ENCODE measurements around the gene UHRF1.

UHRF1 gene

GRCh38 chr19:4976401-4977298 is 67.3 kb downstream of the UHRF1 start:
- Mint-ChIP-seq H3K4me3 (no peak overlapping the region), H3K27me3 (ENCODE audit: low read depth) (no peaks in the 10 kb centered on the region), H3K9me3 (no peaks in the 10 kb centered on the region), H3K36me3 (ENCODE audit: low read depth) (peaks cover 9% of the 10 kb centered on the region), H3K27ac (no peak overlapping the region), H3K4me1 (ENCODE audit: low read depth) (peaks cover 7% of the 10 kb centered on the region)
- DNase-seq (ENCODE audit: low spot score), result no peak

- H3K36me3 Mint-ChIP-seq (ENCODE audit: low read depth), result peaks cover 9% of the 10 kb centered on the region
- no peak overlapping the region for H3K4me3 Mint-ChIP-seq
- peaks cover 4% of the 10 kb centered on the region for H3K4me1 Mint-ChIP-seq (ENCODE audit: low read depth)
- H3K9me3 Mint-ChIP-seq, result no peaks in the 10 kb centered on the region
- no peak overlapping the region for H3K27ac Mint-ChIP-seq
- H3K27me3 Mint-ChIP-seq (ENCODE audit: low read depth), result no peaks in the 10 kb centered on the region
- DNase-seq (ENCODE audit: low spot score), result no peak
Measured at GRCh38 chr19:4977299-4978174, 68.2 kb downstream of the UHRF1 start.

- peaks cover 4% of the 10 kb centered on the region for H3K4me1 Mint-ChIP-seq (ENCODE audit: low read depth)
- H3K36me3 Mint-ChIP-seq (ENCODE audit: low read depth), result peaks cover 9% of the 10 kb centered on the region
- no peaks in the 10 kb centered on the region for H3K27me3 Mint-ChIP-seq (ENCODE audit: low read depth)
- no peak overlapping the region for H3K4me3 Mint-ChIP-seq
- DNase-seq (ENCODE audit: low spot score), result no peak
- peak overlapping the region; percentile 27 for H3K27ac Mint-ChIP-seq
- no peaks in the 10 kb centered on the region for H3K9me3 Mint-ChIP-seq
Measured at GRCh38 chr19:4979211-4979807, 70.0 kb downstream of the UHRF1 start.

- DNase-seq (ENCODE audit: low spot score), result no peak
- Mint-ChIP-seq H3K27me3 (ENCODE audit: low read depth) (no peaks in the 10 kb centered on the region), H3K9me3 (no peaks in the 10 kb centered on the region), H3K36me3 (ENCODE audit: low read depth) (peaks cover 5% of the 10 kb centered on the region), H3K4me1 (ENCODE audit: low read depth) (peaks cover 4% of the 10 kb centered on the region), H3K4me3 (no peak overlapping the region), H3K27ac (no peak overlapping the region)
Measured at GRCh38 chr19:4980067-4980466, 70.8 kb downstream of the UHRF1 start.

GRCh38 chr19:4980838-4981680 is 71.8 kb downstream of the UHRF1 start:
- H3K9me3 Mint-ChIP-seq, result no peaks in the 10 kb centered on the region
- H3K27ac Mint-ChIP-seq, result no peak overlapping the region

GRCh38 chr19:4981681-4981958 is 72.3 kb downstream of the UHRF1 start:
- Mint-ChIP-seq H3K27ac (no peak overlapping the region), H3K9me3 (no peaks in the 10 kb centered on the region), H3K27me3 (ENCODE audit: low read depth) (no peaks in the 10 kb centered on the region), H3K4me3 (no peak overlapping the region), H3K4me1 (ENCODE audit: low read depth) (peaks cover 4% of the 10 kb centered on the region), H3K36me3 (ENCODE audit: low read depth) (peaks cover 5% of the 10 kb centered on the region)
- no peak for DNase-seq (ENCODE audit: low spot score)

More at GRCh38 chr19:4980838-4981680, 71.8 kb downstream of the UHRF1 start:
- Mint-ChIP-seq H3K4me3 (no peak overlapping the region), H3K4me1 (ENCODE audit: low read depth) (peaks cover 4% of the 10 kb centered on the region), H3K36me3 (ENCODE audit: low read depth) (peaks cover 5% of the 10 kb centered on the region), H3K27me3 (ENCODE audit: low read depth) (no peaks in the 10 kb centered on the region)
- DNase-seq (ENCODE audit: low spot score), result no peak

- no peak for DNase-seq (ENCODE audit: low spot score)
- Mint-ChIP-seq H3K9me3 (no peaks in the 10 kb centered on the region), H3K4me1 (ENCODE audit: low read depth) (peaks cover 3% of the 10 kb centered on the region), H3K4me3 (no peak overlapping the region), H3K27me3 (ENCODE audit: low read depth) (no peaks in the 10 kb centered on the region), H3K27ac (no peak overlapping the region), H3K36me3 (ENCODE audit: low read depth) (peaks cover 1% of the 10 kb centered on the region)
Measured at GRCh38 chr19:4983346-4984105, 74.2 kb downstream of the UHRF1 start.

- Mint-ChIP-seq H3K36me3 (ENCODE audit: low read depth) (peaks cover 1% of the 10 kb centered on the region), H3K27me3 (ENCODE audit: low read depth) (no peaks in the 10 kb centered on the region), H3K4me1 (ENCODE audit: low read depth) (peaks cover 3% of the 10 kb centered on the region), H3K9me3 (no peaks in the 10 kb centered on the region), H3K27ac (no peak overlapping the region), H3K4me3 (no peak overlapping the region)
- no peak for DNase-seq (ENCODE audit: low spot score)
Measured at GRCh38 chr19:4984106-4984380, 74.7 kb downstream of the UHRF1 start.

- no peaks in the 10 kb centered on the region for H3K27me3 Mint-ChIP-seq (ENCODE audit: low read depth)
- H3K4me1 Mint-ChIP-seq (ENCODE audit: low read depth), result peaks cover 3% of the 10 kb centered on the region
- peaks cover 1% of the 10 kb centered on the region for H3K36me3 Mint-ChIP-seq (ENCODE audit: low read depth)
- no peak for DNase-seq (ENCODE audit: low spot score)
- H3K9me3 Mint-ChIP-seq, result no peaks in the 10 kb centered on the region
- no peak overlapping the region for H3K27ac Mint-ChIP-seq
- H3K4me3 Mint-ChIP-seq, result no peak overlapping the region
Measured at GRCh38 chr19:4984438-4984990, 75.2 kb downstream of the UHRF1 start.

- H3K36me3 Mint-ChIP-seq (ENCODE audit: low read depth), result peaks cover 3% of the 10 kb centered on the region
- no peaks in the 10 kb centered on the region for H3K9me3 Mint-ChIP-seq
- no peaks in the 10 kb centered on the region for H3K27me3 Mint-ChIP-seq (ENCODE audit: low read depth)
- H3K4me1 Mint-ChIP-seq (ENCODE audit: low read depth), result peaks cover 2% of the 10 kb centered on the region
- DNase-seq (ENCODE audit: low spot score), result no peak
- no peak overlapping the region for H3K4me3 Mint-ChIP-seq
- H3K27ac Mint-ChIP-seq, result no peak overlapping the region
Measured at GRCh38 chr19:4985551-4985991, 76.3 kb downstream of the UHRF1 start.

- no peak overlapping the region for H3K27ac Mint-ChIP-seq
- H3K9me3 Mint-ChIP-seq, result no peaks in the 10 kb centered on the region
- peaks cover 2% of the 10 kb centered on the region for H3K4me1 Mint-ChIP-seq (ENCODE audit: low read depth)
- no peaks in the 10 kb centered on the region for H3K27me3 Mint-ChIP-seq (ENCODE audit: low read depth)
- no peak overlapping the region for H3K4me3 Mint-ChIP-seq
- DNase-seq (ENCODE audit: low spot score), result no peak
- peaks cover 3% of the 10 kb centered on the region for H3K36me3 Mint-ChIP-seq (ENCODE audit: low read depth)
Measured at GRCh38 chr19:4986056-4986455, 76.8 kb downstream of the UHRF1 start.

- DNase-seq (ENCODE audit: low spot score), result no peak
- H3K27ac Mint-ChIP-seq, result no peak overlapping the region
- peaks cover 2% of the 10 kb centered on the region for H3K4me1 Mint-ChIP-seq (ENCODE audit: low read depth)
- no peaks in the 10 kb centered on the region for H3K9me3 Mint-ChIP-seq
- H3K4me3 Mint-ChIP-seq, result no peak overlapping the region
- H3K27me3 Mint-ChIP-seq (ENCODE audit: low read depth), result no peaks in the 10 kb centered on the region
- peaks cover 7% of the 10 kb centered on the region for H3K36me3 Mint-ChIP-seq (ENCODE audit: low read depth)
Measured at GRCh38 chr19:4986471-4986891, 77.2 kb downstream of the UHRF1 start.

GRCh38 chr19:4987256-4987655 is 78.0 kb downstream of the UHRF1 start:
- peaks cover 9% of the 10 kb centered on the region for H3K36me3 Mint-ChIP-seq (ENCODE audit: low read depth)
- H3K27me3 Mint-ChIP-seq (ENCODE audit: low read depth), result no peaks in the 10 kb centered on the region
- H3K9me3 Mint-ChIP-seq, result no peaks in the 10 kb centered on the region
- peaks cover 2% of the 10 kb centered on the region for H3K4me1 Mint-ChIP-seq (ENCODE audit: low read depth)
- no peak overlapping the region for H3K27ac Mint-ChIP-seq
- no peak overlapping the region for H3K4me3 Mint-ChIP-seq
- DNase-seq (ENCODE audit: low spot score), result no peak
